Femur (tissue), 1 donor: ENCODE data around the gene RNU5B-1.

ENCODE experiments used
- DNase-seq: peaks from one replicate; pipeline ENCODE4 v3.0.0-alpha.2; 2017

RNU5B-1 gene

GRCh38 chr15:65329288-65329983 is 25.0 kb downstream of the RNU5B-1 start:
- no peak for DNase-seq

GRCh38 chr15:65329984-65330735 is 25.7 kb downstream of the RNU5B-1 start:
- DNase-seq = no peak

- no peak for DNase-seq
Measured at GRCh38 chr15:65330934-65331645, 26.6 kb downstream of the RNU5B-1 start.

GRCh38 chr15:65331811-65332210 is 27.3 kb downstream of the RNU5B-1 start:
- no peak for DNase-seq

GRCh38 chr15:65332391-65333147 is 28.1 kb downstream of the RNU5B-1 start:
- DNase-seq = no peak

- DNase-seq = no peak
Measured at GRCh38 chr15:65333148-65333820, 28.8 kb downstream of the RNU5B-1 start.

GRCh38 chr15:65333856-65334255 is 29.4 kb downstream of the RNU5B-1 start:
- DNase-seq = no peak

GRCh38 chr15:65334586-65335231 is 30.2 kb downstream of the RNU5B-1 start:
- no peak for DNase-seq

GRCh38 chr15:65335278-65336055 is 31.0 kb downstream of the RNU5B-1 start:
- DNase-seq = no peak

GRCh38 chr15:65336493-65337435 is 32.3 kb downstream of the RNU5B-1 start:
- DNase-seq = no peak

- DNase-seq = peak; percentile 19
Measured at GRCh38 chr15:65337436-65338070, 33.1 kb downstream of the RNU5B-1 start.

GRCh38 chr15:65338366-65338765 is 33.9 kb downstream of the RNU5B-1 start:
- no peak for DNase-seq

GRCh38 chr15:65338823-65339222 is 34.3 kb downstream of the RNU5B-1 start:
- DNase-seq = no peak

GRCh38 chr15:65339416-65339815 is 34.9 kb downstream of the RNU5B-1 start:
- no peak for DNase-seq

- DNase-seq = no peak
Measured at GRCh38 chr15:65339920-65340319, 35.4 kb downstream of the RNU5B-1 start.

GRCh38 chr15:65342493-65342892 is 38.0 kb downstream of the RNU5B-1 start:
- DNase-seq = no peak

GRCh38 chr15:65343374-65343981 is 39.0 kb downstream of the RNU5B-1 start:
- no peak for DNase-seq

- DNase-seq = no peak
Measured at GRCh38 chr15:65344214-65344913, 39.9 kb downstream of the RNU5B-1 start.
